T-helper 17 cell (primary cell): ENCODE results near the gene RPS24. TPM values are rescaled to one million over a fixed set of nuclear protein-coding genes. Genes with fewer than 3 reads are reported as not detected.

Source experiments
- ATAC-seq: fragments of 150-1000 bp; cut with Tn5 transposase; 2 replicates; pipeline ENCODE4 v1.10.0; 2021; ENCODE audit warnings: mild to moderate bottlenecking, moderate library complexity
- DNase-seq, 3 donors: peaks; one replicate each; pipeline versions ENCODE4 v3.0.0 to v3.0.0-alpha.2; 2020 to 2021
- H3K9me3 ChIP-seq: one replicate; pipeline ENCODE4 v1.7.0; 2013; ENCODE audit warnings: low read length, mild to moderate bottlenecking; ENCODE audit not compliant: control insufficient read depth, poor library complexity, severe bottlenecking
- H3K27ac Mint-ChIP-seq: one replicate; pipeline ENCODE4 v1.8.0; 2022; ENCODE audit warnings: mild to moderate bottlenecking, moderate library complexity, mixed read lengths
- H3K27me3 Mint-ChIP-seq: one replicate; pipeline ENCODE4 v1.8.0; 2022; ENCODE audit warnings: mixed read lengths
- H3K36me3 Mint-ChIP-seq: one replicate; pipeline ENCODE4 v1.8.0; 2022; ENCODE audit warnings: low read depth, mixed read lengths
- H3K4me1 Mint-ChIP-seq: one replicate; pipeline ENCODE4 v1.8.0; 2022; ENCODE audit warnings: mild to moderate bottlenecking, mixed read lengths
- H3K4me3 Mint-ChIP-seq: one replicate; pipeline ENCODE4 v1.8.0; 2022; ENCODE audit warnings: mild to moderate bottlenecking, moderate library complexity, mixed read lengths
- total RNA-seq, 4 donors: library from RNA in 2 of 4; stranded (reverse) in 2 of 4; gene quantifications; one replicate each; pipeline ENCODE4 v1.2.3 and lab custom pipeline; 2022 to 2026

RPS24 gene
- total RNA-seq, 2 donors from 2014 or later, result 1,044 to 1,284 TPM

- no peak overlapping the region for H3K4me3 Mint-ChIP-seq
- no peak for ATAC-seq
- no peak for DNase-seq
- H3K9me3 ChIP-seq, result no peaks in the 10 kb centered on the region
- no peaks in the 10 kb centered on the region for H3K27me3 Mint-ChIP-seq
- peaks cover 6% of the 10 kb centered on the region for H3K4me1 Mint-ChIP-seq
- H3K27ac Mint-ChIP-seq, result no peak overlapping the region
- H3K36me3 Mint-ChIP-seq, result peaks cover 14% of the 10 kb centered on the region
These were observed 23.4 kb upstream of the RPS24 start for GRCh38 chr10:78010278-78010677.

GRCh38 chr10:78011065-78011464, 22.6 kb upstream of the RPS24 start:
- no peak for DNase-seq
- Mint-ChIP-seq H3K4me1 (peaks cover 6% of the 10 kb centered on the region), H3K27me3 (no peaks in the 10 kb centered on the region), H3K36me3 (peaks cover 12% of the 10 kb centered on the region), H3K27ac (no peak overlapping the region), H3K4me3 (no peak overlapping the region)
- ATAC-seq, result no peak
- no peaks in the 10 kb centered on the region for H3K9me3 ChIP-seq

GRCh38 chr10:78013564-78013963, 20.1 kb upstream of the RPS24 start:
- H3K27ac Mint-ChIP-seq, result no peak overlapping the region
- H3K4me1 Mint-ChIP-seq, result no peaks in the 10 kb centered on the region
- peaks cover 4% of the 10 kb centered on the region for H3K36me3 Mint-ChIP-seq
- no peak for DNase-seq
- ATAC-seq, result no peak
- H3K4me3 Mint-ChIP-seq, result no peak overlapping the region
- H3K9me3 ChIP-seq, result no peaks in the 10 kb centered on the region
- H3K27me3 Mint-ChIP-seq, result no peaks in the 10 kb centered on the region

- H3K4me3 Mint-ChIP-seq, result no peak overlapping the region
- no peak for DNase-seq
- no peak overlapping the region for H3K27ac Mint-ChIP-seq
- no peaks in the 10 kb centered on the region for H3K36me3 Mint-ChIP-seq
- no peaks in the 10 kb centered on the region for H3K27me3 Mint-ChIP-seq
- no peak for ATAC-seq
- H3K4me1 Mint-ChIP-seq, result no peaks in the 10 kb centered on the region
- no peaks in the 10 kb centered on the region for H3K9me3 ChIP-seq
These were observed 18.1 kb upstream of the RPS24 start for GRCh38 chr10:78015546-78015945.

GRCh38 chr10:78017856-78018255, 15.8 kb upstream of the RPS24 start:
- DNase-seq (no peak), ATAC-seq (no peak)
- no peaks in the 10 kb centered on the region for H3K9me3 ChIP-seq
- Mint-ChIP-seq H3K27ac (no peak overlapping the region), H3K4me3 (no peak overlapping the region), H3K36me3 (no peaks in the 10 kb centered on the region), H3K27me3 (no peaks in the 10 kb centered on the region), H3K4me1 (no peaks in the 10 kb centered on the region)

- DNase-seq (no peak), ATAC-seq (no peak)
- H3K27me3 Mint-ChIP-seq, result no peaks in the 10 kb centered on the region
- H3K36me3 Mint-ChIP-seq, result no peaks in the 10 kb centered on the region
- no peak overlapping the region for H3K27ac Mint-ChIP-seq
- no peaks in the 10 kb centered on the region for H3K9me3 ChIP-seq
- no peak overlapping the region for H3K4me3 Mint-ChIP-seq
- no peaks in the 10 kb centered on the region for H3K4me1 Mint-ChIP-seq
These were observed 14.4 kb upstream of the RPS24 start for GRCh38 chr10:78019264-78019663.

- no peak for ATAC-seq
- no peak overlapping the region for H3K4me3 Mint-ChIP-seq
These were observed 12.5 kb upstream of the RPS24 start for GRCh38 chr10:78021201-78021600.

GRCh38 chr10:78023741-78024140, 9.9 kb upstream of the RPS24 start:
- no peaks in the 10 kb centered on the region for H3K27me3 Mint-ChIP-seq
- no peak overlapping the region for H3K4me3 Mint-ChIP-seq
- H3K4me1 Mint-ChIP-seq, result peaks cover 18% of the 10 kb centered on the region
- no peak for DNase-seq
- peak overlapping the region; percentile 37 for H3K27ac Mint-ChIP-seq
- ATAC-seq, result no peak
- H3K9me3 ChIP-seq, result no peaks in the 10 kb centered on the region
- H3K36me3 Mint-ChIP-seq, result peaks cover 7% of the 10 kb centered on the region

More at GRCh38 chr10:78021201-78021600, 12.5 kb upstream of the RPS24 start:
- H3K27ac Mint-ChIP-seq, result no peak overlapping the region
- H3K36me3 Mint-ChIP-seq, result peaks cover 5% of the 10 kb centered on the region
- no peaks in the 10 kb centered on the region for H3K9me3 ChIP-seq
- H3K27me3 Mint-ChIP-seq, result no peaks in the 10 kb centered on the region
- DNase-seq, result no peak
- peaks cover under 1% of the 10 kb centered on the region for H3K4me1 Mint-ChIP-seq

- peaks cover 28% of the 10 kb centered on the region for H3K4me1 Mint-ChIP-seq
- H3K27ac Mint-ChIP-seq, result peak overlapping the region; percentile 41
- no peak for DNase-seq
- no peaks in the 10 kb centered on the region for H3K9me3 ChIP-seq
- H3K36me3 Mint-ChIP-seq, result peaks cover 10% of the 10 kb centered on the region
- ATAC-seq, result no peak
- H3K4me3 Mint-ChIP-seq, result no peak overlapping the region
- no peaks in the 10 kb centered on the region for H3K27me3 Mint-ChIP-seq
These were observed 7.8 kb upstream of the RPS24 start for GRCh38 chr10:78025685-78026364.

GRCh38 chr10:78028438-78029268, 5.0 kb upstream of the RPS24 start:
- H3K9me3 ChIP-seq, result no peaks in the 10 kb centered on the region
- Mint-ChIP-seq H3K4me1 (peaks cover 28% of the 10 kb centered on the region), H3K27ac (peak overlapping the region; percentile 99), H3K4me3 (peak overlapping the region; percentile 100), H3K36me3 (peaks cover 10% of the 10 kb centered on the region), H3K27me3 (no peaks in the 10 kb centered on the region)
- DNase-seq, result peak in 1 of 3 donors; percentile 11
- ATAC-seq, result peak; percentile 8

- H3K9me3 ChIP-seq, result no peaks in the 10 kb centered on the region
- Mint-ChIP-seq H3K4me1 (peaks cover 34% of the 10 kb centered on the region), H3K27ac (peak within 1 kb of the TSS; percentile 99), H3K27me3 (no peaks in the 10 kb centered on the region), H3K36me3 (peaks cover 10% of the 10 kb centered on the region), H3K4me3 (peak within 1 kb of the TSS; percentile 100)
- DNase-seq (peak; percentile 81 to 87 (median 85)), ATAC-seq (peak; percentile 69)
These were observed 4.1 kb upstream of the RPS24 start, which contains the start of gene POLR3A for GRCh38 chr10:78029269-78030226. Gene POLR3A (minus strand): TSS chr10:78029515. CDS start chr10:78029407, 108 bp downstream.

- no peaks in the 10 kb centered on the region for H3K27me3 Mint-ChIP-seq
- peaks cover 38% of the 10 kb centered on the region for H3K4me1 Mint-ChIP-seq
- no peak for ATAC-seq
- peaks cover 10% of the 10 kb centered on the region for H3K36me3 Mint-ChIP-seq
- DNase-seq, result no peak
- no peak overlapping the region for H3K27ac Mint-ChIP-seq
- no peaks in the 10 kb centered on the region for H3K9me3 ChIP-seq
- H3K4me3 Mint-ChIP-seq, result peak overlapping the region; percentile 90
These were observed 351 bp upstream of the RPS24 start for GRCh38 chr10:78033387-78033636.

- peaks cover 10% of the 10 kb centered on the region for H3K36me3 Mint-ChIP-seq
These were observed 1.4 kb downstream of the RPS24 start for GRCh38 chr10:78035025-78035424.

More at GRCh38 chr10:78035025-78035424, 1.4 kb downstream of the RPS24 start:
- Mint-ChIP-seq H3K27me3 (no peaks in the 10 kb centered on the region), H3K4me3 (peak overlapping the region; percentile 90), H3K27ac (peak overlapping the region; percentile 88), H3K4me1 (peaks cover 37% of the 10 kb centered on the region)
- H3K9me3 ChIP-seq, result no peaks in the 10 kb centered on the region
- no peak for ATAC-seq
- DNase-seq, result no peak
